Neural cell (in vitro differentiated cells): ENCODE data around the gene RGS9BP. TPM values are rescaled to one million over a fixed set of nuclear protein-coding genes. Genes with fewer than 3 reads are reported as not detected.

ENCODE experiments used
- H2AFZ ChIP-seq: fragments of 200-600, 300-800 bp; sonication (generic), shearing (Covaris generic); 2 replicates; pipeline ENCODE4 v1.6.0; 2014; ENCODE audit warnings: low read depth, mild to moderate bottlenecking, antibody characterized with exemption, low read length, moderate library complexity
- H3F3A ChIP-seq: fragments of 200-600 bp; shearing (Covaris generic); 2 replicates; pipeline ENCODE4 v1.6.1; 2016; ENCODE audit warnings: mild to moderate bottlenecking, moderate library complexity, mixed read lengths, antibody characterized with exemption, low read length; ENCODE audit not compliant: insufficient read depth, poor library complexity, severe bottlenecking
- H3K27ac ChIP-seq: fragments of 200-600, 300-800 bp; sonication (generic), shearing (Covaris generic); 2 replicates; pipeline ENCODE4 v1.5.1; 2014; ENCODE audit warnings: mild to moderate bottlenecking, low read length, moderate library complexity
- H3K27me3 ChIP-seq: fragments of 300-800, 200-600 bp; sonication (generic), shearing (Covaris generic); 2 replicates; pipeline ENCODE4 v1.6.0; 2014; ENCODE audit warnings: mild to moderate bottlenecking, low read depth, low read length, moderate library complexity; ENCODE audit not compliant: insufficient read depth
- H3K36me3 ChIP-seq: fragments of 300-800, 200-600 bp; sonication (generic), shearing (Covaris generic); 2 replicates; pipeline ENCODE4 v1.5.1; 2014; ENCODE audit warnings: mild to moderate bottlenecking, antibody characterized with exemption, low read length, moderate library complexity; ENCODE audit not compliant: insufficient read depth
- H3K4me2 ChIP-seq: fragments of 300-800, 200-600 bp; sonication (generic), shearing (Covaris generic); 2 replicates; pipeline ENCODE4 v1.6.0; 2014; ENCODE audit warnings: mild to moderate bottlenecking, low read length
- H3K4me3 ChIP-seq: fragments of 300-800, 200-600 bp; sonication (generic), shearing (Covaris generic); 2 replicates; pipeline ENCODE4 v1.5.1; 2014; ENCODE audit warnings: mild to moderate bottlenecking, low read length, moderate library complexity
- H3K79me2 ChIP-seq: fragments of 200-600 bp; shearing (Covaris generic); replicated peaks from 2 replicates; pipeline ENCODE4 v1.6.0; 2014; ENCODE audit warnings: mild to moderate bottlenecking, low read length, moderate library complexity; ENCODE audit not compliant: insufficient read depth
- H3K9ac ChIP-seq: fragments of 300-800, 200-600 bp; sonication (generic), shearing (Covaris generic); 2 replicates; pipeline ENCODE4 v1.6.1; 2016; ENCODE audit warnings: mild to moderate bottlenecking, low read length, mixed read lengths
- H3K9me2 ChIP-seq: fragments of 200-600 bp; shearing (Covaris generic); 2 replicates; pipeline ENCODE4 v1.6.1; 2016; ENCODE audit warnings: mild to moderate bottlenecking, low read length, mixed read lengths; ENCODE audit not compliant: insufficient read depth
- H3K9me3 ChIP-seq: fragments of 200-600, 300-800 bp; sonication (generic), shearing (Covaris generic); 2 replicates; pipeline ENCODE4 v1.6.1; 2016; ENCODE audit warnings: mild to moderate bottlenecking, mixed run types, low read length, moderate library complexity, mixed read lengths
- H4K20me1 ChIP-seq: fragments of 200-600 bp; shearing (Covaris generic); 2 replicates; pipeline ENCODE4 v1.6.1; 2016; ENCODE audit warnings: mild to moderate bottlenecking, mixed run types; ENCODE audit not compliant: insufficient read depth
- EP300 ChIP-seq: fragments of 450-650 bp; conservative IDR thresholded peaks from 2 replicates; pipeline ENCODE4 v1.6.1; 2014; ENCODE audit warnings: antibody characterized with exemption, mild to moderate bottlenecking, moderate library complexity; ENCODE audit not compliant: poor library complexity, severe bottlenecking
- EZH2 ChIP-seq: fragments of 200-600, 300-800 bp; shearing (Covaris generic), sonication (generic); IDR thresholded peaks from 2 replicates; pipeline ENCODE4 v1.6.1; 2014; ENCODE audit warnings: antibody characterized with exemption, low read length, borderline replicate concordance, mild to moderate bottlenecking; ENCODE audit not compliant: insufficient read depth, poor library complexity, severe bottlenecking
- MXI1 ChIP-seq: fragments of 450-650 bp; conservative IDR thresholded peaks from 2 replicates; pipeline ENCODE4 v1.6.1; 2014; ENCODE audit warnings: antibody characterized with exemption, mild to moderate bottlenecking; ENCODE audit not compliant: poor library complexity, severe bottlenecking
- POLR2AphosphoS5 ChIP-seq: IDR thresholded peaks from 2 replicates; pipeline ENCODE4 v1.6.1; 2012
- RAD21 ChIP-seq: fragments of 450-650 bp; conservative IDR thresholded peaks from 2 replicates; pipeline ENCODE4 v1.6.1; 2014; ENCODE audit warnings: antibody characterized with exemption, mild to moderate bottlenecking, moderate library complexity
- SMC3 ChIP-seq: fragments of 450-650 bp; conservative IDR thresholded peaks from 2 replicates; pipeline ENCODE4 v1.6.1; 2014; ENCODE audit warnings: antibody characterized with exemption, mild to moderate bottlenecking, moderate library complexity; ENCODE audit not compliant: poor library complexity
- TAF1 ChIP-seq: IDR thresholded peaks from 2 replicates; pipeline ENCODE4 v1.6.1; 2012; ENCODE audit warnings: low read depth
- polyA plus RNA-seq: library from polyadenylated mRNA; depleted of rRNA; stranded (reverse); fragments of >200 nt; gene quantifications from 2 replicates; pipeline ENCODE4 v1.2.3, GENCODE V29; 2014
- TF ChIP-seq, protein P1 (sequence below): IDR thresholded peaks from 2 replicates; pipeline ENCODE4 v1.6.1; 2012; ENCODE audit warnings: borderline replicate concordance
- TF ChIP-seq, protein P2 (sequence below): fragments of 450-650 bp; IDR thresholded peaks from 2 replicates; pipeline ENCODE4 v1.5.1; 2014; ENCODE audit warnings: antibody characterized with exemption, mild to moderate bottlenecking, moderate library complexity; ENCODE audit not compliant: poor library complexity, severe bottlenecking

RGS9BP gene
- polyA plus RNA-seq, 1 donor from 2014 or later = not detected

- no peaks in the 10 kb centered on the region for H3K9me3 ChIP-seq
- no peaks in the 10 kb centered on the region for H4K20me1 ChIP-seq
- no peaks in the 10 kb centered on the region for H3K36me3 ChIP-seq
- no peak overlapping the region for H2AFZ ChIP-seq
- no peaks in the 10 kb centered on the region for H3K79me2 ChIP-seq
- H3K27me3 ChIP-seq = peaks cover 19% of the 10 kb centered on the region
- H3K9ac ChIP-seq = no peak overlapping the region
- TF ChIP-seq, protein P1, sequence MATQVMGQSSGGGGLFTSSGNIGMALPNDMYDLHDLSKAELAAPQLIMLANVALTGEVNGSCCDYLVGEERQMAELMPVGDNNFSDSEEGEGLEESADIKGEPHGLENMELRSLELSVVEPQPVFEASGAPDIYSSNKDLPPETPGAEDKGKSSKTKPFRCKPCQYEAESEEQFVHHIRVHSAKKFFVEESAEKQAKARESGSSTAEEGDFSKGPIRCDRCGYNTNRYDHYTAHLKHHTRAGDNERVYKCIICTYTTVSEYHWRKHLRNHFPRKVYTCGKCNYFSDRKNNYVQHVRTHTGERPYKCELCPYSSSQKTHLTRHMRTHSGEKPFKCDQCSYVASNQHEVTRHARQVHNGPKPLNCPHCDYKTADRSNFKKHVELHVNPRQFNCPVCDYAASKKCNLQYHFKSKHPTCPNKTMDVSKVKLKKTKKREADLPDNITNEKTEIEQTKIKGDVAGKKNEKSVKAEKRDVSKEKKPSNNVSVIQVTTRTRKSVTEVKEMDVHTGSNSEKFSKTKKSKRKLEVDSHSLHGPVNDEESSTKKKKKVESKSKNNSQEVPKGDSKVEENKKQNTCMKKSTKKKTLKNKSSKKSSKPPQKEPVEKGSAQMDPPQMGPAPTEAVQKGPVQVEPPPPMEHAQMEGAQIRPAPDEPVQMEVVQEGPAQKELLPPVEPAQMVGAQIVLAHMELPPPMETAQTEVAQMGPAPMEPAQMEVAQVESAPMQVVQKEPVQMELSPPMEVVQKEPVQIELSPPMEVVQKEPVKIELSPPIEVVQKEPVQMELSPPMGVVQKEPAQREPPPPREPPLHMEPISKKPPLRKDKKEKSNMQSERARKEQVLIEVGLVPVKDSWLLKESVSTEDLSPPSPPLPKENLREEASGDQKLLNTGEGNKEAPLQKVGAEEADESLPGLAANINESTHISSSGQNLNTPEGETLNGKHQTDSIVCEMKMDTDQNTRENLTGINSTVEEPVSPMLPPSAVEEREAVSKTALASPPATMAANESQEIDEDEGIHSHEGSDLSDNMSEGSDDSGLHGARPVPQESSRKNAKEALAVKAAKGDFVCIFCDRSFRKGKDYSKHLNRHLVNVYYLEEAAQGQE = no peak
- TF ChIP-seq RAD21 = no peak
- TF ChIP-seq SMC3 = no peak
- TF ChIP-seq POLR2AphosphoS5 = no peak
- no peak for TF ChIP-seq MXI1
- no peak for TF ChIP-seq EP300
- TF ChIP-seq, protein P2, sequence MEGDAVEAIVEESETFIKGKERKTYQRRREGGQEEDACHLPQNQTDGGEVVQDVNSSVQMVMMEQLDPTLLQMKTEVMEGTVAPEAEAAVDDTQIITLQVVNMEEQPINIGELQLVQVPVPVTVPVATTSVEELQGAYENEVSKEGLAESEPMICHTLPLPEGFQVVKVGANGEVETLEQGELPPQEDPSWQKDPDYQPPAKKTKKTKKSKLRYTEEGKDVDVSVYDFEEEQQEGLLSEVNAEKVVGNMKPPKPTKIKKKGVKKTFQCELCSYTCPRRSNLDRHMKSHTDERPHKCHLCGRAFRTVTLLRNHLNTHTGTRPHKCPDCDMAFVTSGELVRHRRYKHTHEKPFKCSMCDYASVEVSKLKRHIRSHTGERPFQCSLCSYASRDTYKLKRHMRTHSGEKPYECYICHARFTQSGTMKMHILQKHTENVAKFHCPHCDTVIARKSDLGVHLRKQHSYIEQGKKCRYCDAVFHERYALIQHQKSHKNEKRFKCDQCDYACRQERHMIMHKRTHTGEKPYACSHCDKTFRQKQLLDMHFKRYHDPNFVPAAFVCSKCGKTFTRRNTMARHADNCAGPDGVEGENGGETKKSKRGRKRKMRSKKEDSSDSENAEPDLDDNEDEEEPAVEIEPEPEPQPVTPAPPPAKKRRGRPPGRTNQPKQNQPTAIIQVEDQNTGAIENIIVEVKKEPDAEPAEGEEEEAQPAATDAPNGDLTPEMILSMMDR = no peak
- no peak for TF ChIP-seq TAF1
- no peak for TF ChIP-seq EZH2
- no peak overlapping the region for H3K4me3 ChIP-seq
- H3K4me2 ChIP-seq = no peak overlapping the region
- no peaks in the 10 kb centered on the region for H3F3A ChIP-seq
- H3K9me2 ChIP-seq = no peaks in the 10 kb centered on the region
- H3K27ac ChIP-seq = no peak overlapping the region
Measured at GRCh38 chr19:32680986-32681385, 5.3 kb downstream of the RGS9BP start.

DNA sequence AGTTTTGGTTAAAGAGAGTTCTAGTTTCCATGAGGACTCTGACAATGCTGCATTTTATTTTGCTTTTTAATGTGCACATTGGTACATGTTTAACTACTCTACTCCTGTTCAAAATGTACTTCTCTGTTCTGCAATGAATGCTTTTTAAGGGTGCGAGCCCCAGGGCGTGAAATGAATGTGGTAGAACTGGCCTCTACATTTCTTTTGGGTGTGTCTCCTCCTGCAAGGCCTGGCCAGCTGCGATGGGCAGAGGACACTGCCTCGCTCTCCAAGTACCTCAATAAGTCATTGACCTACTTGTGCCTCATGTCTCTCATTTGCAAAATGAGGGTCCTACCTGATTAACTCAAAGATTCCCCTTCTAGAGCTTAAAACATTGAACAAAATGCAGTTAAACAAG is 6.7 kb downstream of the RGS9BP start:
- Histone ChIP-seq H3K36me3 (no peaks in the 10 kb centered on the region), H3K4me3 (no peak overlapping the region)

More for the DNA sequence above, 6.7 kb downstream of the RGS9BP start:
- Histone ChIP-seq H3K9me3 (no peaks in the 10 kb centered on the region), H2AFZ (no peak overlapping the region), H3K9me2 (no peaks in the 10 kb centered on the region), H3K79me2 (no peaks in the 10 kb centered on the region), H3K4me2 (no peak overlapping the region), H3K9ac (no peak overlapping the region), H4K20me1 (no peaks in the 10 kb centered on the region), H3K27me3 (peaks cover 6% of the 10 kb centered on the region), H3K27ac (no peak overlapping the region), H3F3A (no peaks in the 10 kb centered on the region)
- TF ChIP-seq EZH2 (no peak), EP300 (no peak), SMC3 (no peak)
- TF ChIP-seq, protein P2 = no peak
- TF ChIP-seq, protein P1 = no peak
